Sigmoid colon (tissue), 7 donors: ENCODE results near the gene RCN2. TPM values are rescaled to one million over a fixed set of nuclear protein-coding genes. Genes with fewer than 3 reads are reported as not detected.

ENCODE experiments used
- DNase-seq: peaks from one replicate; pipeline ENCODE4 v3.0.0-alpha.2; 2019
- H3K27ac ChIP-seq, 4 donors: fragments of 200-600 bp; sonication (generic); one replicate each; pipeline ENCODE4 v1.5.1; 2016 to 2019; ENCODE audit warnings: mild to moderate bottlenecking in 1 of 4
- H3K27me3 ChIP-seq, 3 donors: fragments of 200-600 bp; sonication (generic); one replicate each; pipeline ENCODE4 v1.5.1; 2019; ENCODE audit warnings: mild to moderate bottlenecking in 1 of 3
- H3K36me3 ChIP-seq, 4 donors: fragments of 200-600 bp; sonication (generic); one replicate each; pipeline ENCODE4 v1.5.1; 2016 to 2019
- H3K4me1 ChIP-seq, 4 donors: fragments of 200-600 bp; sonication (generic); one replicate each; pipeline ENCODE4 v1.5.1; 2017 to 2019
- H3K4me3 ChIP-seq, 4 donors: fragments of 200-600 bp; sonication (generic); one replicate each; pipeline ENCODE4 v1.5.1; 2017 to 2019; ENCODE audit warnings: mild to moderate bottlenecking in 2 of 4, moderate library complexity in 1 of 4
- H3K9me3 ChIP-seq, 4 donors: fragments of 200-600 bp in 3 of 4; sonication (generic) in 3 of 4; one replicate each; pipeline versions ENCODE4 v1.5.1 to v1.6.1; 2013 to 2019
- CTCF ChIP-seq, 4 experiments: fragments of 450-650 bp in 3 of 4; fragments of 200-600 bp in 1 of 4; IDR thresholded peaks; one replicate each; pipeline ENCODE4 v1.5.1; 2016 to 2019; ENCODE audit warnings: antibody characterized with exemption in 4 of 4, mild to moderate bottlenecking in 3 of 4, moderate library complexity in 2 of 4
- EP300 ChIP-seq, 4 donors: sonication (generic); formaldehyde crosslinking; IDR thresholded peaks; one replicate each; pipeline ENCODE4 v1.6.1; 2017; ENCODE audit warnings: antibody characterized with exemption in 4 of 4
- POLR2A ChIP-seq, 2 donors: fragments of 450-650 bp; IDR thresholded peaks; one replicate each; pipeline ENCODE4 v1.6.1; 2016; ENCODE audit warnings: antibody characterized with exemption in 2 of 2, mild to moderate bottlenecking in 2 of 2, moderate library complexity in 2 of 2
- POLR2AphosphoS5 ChIP-seq, 4 donors: sonication (generic); formaldehyde crosslinking; IDR thresholded peaks; one replicate each; pipeline ENCODE4 v1.6.1; 2017; ENCODE audit warnings: antibody characterized with exemption in 4 of 4
- WGBS, 2 donors: extraction: QIAGEN DNeasy Blood & Tissue Kit; methylation state at CpG; one replicate each; pipeline ENCODE4 v1.1.7; 2013; 5-methylcytosine and 5-hydroxymethylcytosine counted together
- intact Hi-C: fragments of 100-400 bp; cut with DNase I; formaldehyde crosslinking; loops from one replicate; pipeline ENCODE4 v1.15.1; 2023
- polyA plus RNA-seq, 3 donors: library from polyadenylated mRNA; stranded (reverse); fragments of 200-250 nt; gene quantifications; one replicate each; pipeline ENCODE4 v1.2.3, GENCODE V29; 2013
- total RNA-seq, 4 donors: library from RNA; depleted of rRNA; stranded (reverse); fragments of >200 nt; gene quantifications; one replicate each; pipeline ENCODE4 v1.1.0, GENCODE V29; 2016
- donor health status: healthy with polysubstance abuse.
- donor health status: Bipolar disorder and iron deficiency.
- donor health status: healthy.

The RCN2 gene
- total and polyA plus RNA-seq, 7 donors, result 12.3 to 62.8 (median 45.5) TPM

- intact Hi-C loops, result no loop called here
- Histone ChIP-seq H3K4me3 (no peak overlapping the region), H3K4me1 (peaks cover 0 to 22% (median 13%) of the 10 kb centered on the region in 4 donors), H3K9me3 (no peaks in the 10 kb centered on the region), H3K36me3 (no peaks in the 10 kb centered on the region), H3K27me3 (no peaks in the 10 kb centered on the region), H3K27ac (peak overlapping the region in 1 of 4 donors; percentile 74)
- no peak for DNase-seq
- WGBS, 2 donors, result 90 to 92% methylated on average over 2 of the region's 2 CpGs
- no peak for TF ChIP-seq CTCF (IDR thresholded peaks at IDR 0.05)
- TF ChIP-seq POLR2AphosphoS5 (IDR thresholded peaks at IDR 0.05), result no peak
- no peak for TF ChIP-seq EP300 (IDR thresholded peaks at IDR 0.05)
- TF ChIP-seq POLR2A (IDR thresholded peaks at IDR 0.05), result no peak
Observed at GRCh38 chr15:76973906-76974305, 42.4 kb downstream of the RCN2 start.

DNA sequence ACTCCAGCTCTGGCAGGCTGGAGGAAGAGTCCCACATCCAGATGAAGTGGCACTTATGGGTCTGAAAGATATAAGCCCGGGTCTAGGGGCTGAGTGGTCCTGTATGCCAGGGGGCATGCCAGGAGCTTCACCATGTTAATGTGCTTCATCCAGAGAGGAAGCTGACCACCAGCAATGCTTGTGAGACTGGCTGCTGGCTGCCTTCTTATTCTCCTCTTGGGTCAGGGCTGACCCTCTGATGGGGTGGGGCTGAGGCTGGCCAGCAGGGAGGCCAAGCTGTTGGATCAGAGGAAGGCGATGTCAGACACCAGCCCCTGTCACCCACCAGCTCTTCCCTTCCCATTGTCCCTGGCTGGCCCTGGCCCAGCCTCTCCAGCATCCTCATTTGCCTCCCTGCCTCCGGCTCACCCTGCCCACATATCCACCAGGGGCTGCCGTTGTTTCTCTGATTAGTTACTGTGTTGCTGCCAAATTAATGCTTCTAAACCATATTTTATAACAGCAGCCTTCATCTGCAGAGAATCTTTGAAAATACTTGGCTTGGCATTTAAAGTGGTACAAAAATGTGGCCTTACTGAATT, 43.0 kb downstream of the RCN2 start:
- intact Hi-C loops, result no loop called here
- Histone ChIP-seq H3K9me3 (no peaks in the 10 kb centered on the region), H3K27ac (no peak overlapping the region)

GRCh38 chr15:76976141-76976540, 44.6 kb downstream of the RCN2 start:
- Histone ChIP-seq H3K4me3 (no peak overlapping the region), H3K36me3 (no peaks in the 10 kb centered on the region), H3K27ac (no peak overlapping the region), H3K9me3 (no peaks in the 10 kb centered on the region), H3K27me3 (no peaks in the 10 kb centered on the region), H3K4me1 (peaks cover 0 to 22% (median 13%) of the 10 kb centered on the region in 4 donors)
- intact Hi-C loops, result no loop called here
- TF ChIP-seq POLR2A (IDR thresholded peaks at IDR 0.05), result no peak
- no peak for TF ChIP-seq POLR2AphosphoS5 (IDR thresholded peaks at IDR 0.05)
- no peak for TF ChIP-seq EP300 (IDR thresholded peaks at IDR 0.05)
- TF ChIP-seq CTCF (IDR thresholded peaks at IDR 0.05), result no peak
- DNase-seq, result no peak
- whole genome bisulfite sequencing, 2 donors, result 93% methylated on average over 1 of the region's 1 CpG

More for the DNA sequence above, 43.0 kb downstream of the RCN2 start:
- WGBS, 2 donors, result 76 to 83% methylated on average over 4 of the region's 4 CpGs
- Histone ChIP-seq H3K4me1 (peaks cover 0 to 22% (median 13%) of the 10 kb centered on the region in 4 donors), H3K36me3 (no peaks in the 10 kb centered on the region), H3K27me3 (no peaks in the 10 kb centered on the region), H3K4me3 (no peak overlapping the region)
- TF ChIP-seq EP300 (IDR thresholded peaks at IDR 0.05) (no peak), CTCF (IDR thresholded peaks at IDR 0.05) (no peak), POLR2AphosphoS5 (IDR thresholded peaks at IDR 0.05) (no peak), POLR2A (IDR thresholded peaks at IDR 0.05) (no peak)
- DNase-seq, result no peak

- Histone ChIP-seq H3K27me3 (no peaks in the 10 kb centered on the region), H3K4me1 (peaks cover 0 to 22% (median 13%) of the 10 kb centered on the region in 4 donors), H3K27ac (no peak overlapping the region), H3K36me3 (no peaks in the 10 kb centered on the region), H3K4me3 (no peak overlapping the region), H3K9me3 (no peaks in the 10 kb centered on the region)
- TF ChIP-seq EP300 (IDR thresholded peaks at IDR 0.05) (no peak), POLR2A (IDR thresholded peaks at IDR 0.05) (no peak), POLR2AphosphoS5 (IDR thresholded peaks at IDR 0.05) (no peak), CTCF (IDR thresholded peaks at IDR 0.05) (no peak)
- DNase-seq, result no peak
- intact Hi-C loops, result no loop called here
- WGBS, 2 donors, result 81 to 84% methylated on average over 5 of the region's 5 CpGs
Observed at GRCh38 chr15:76976572-76977270, 45.2 kb downstream of the RCN2 start.
